ENCODE results near the gene FBXL5.

Gene FBXL5

GRCh38 chr4:15659768-15660570 is 4.8 kb upstream of the FBXL5 start:
- no peak overlapping the region for H2AFZ ChIP-seq (ENCODE audit: low read length)
- H3K9me2 ChIP-seq (replicated peaks; ENCODE audit: low read depth, low read length): no peaks in the 10 kb centered on the region
- H3K4me3 ChIP-seq (ENCODE audit: low read length, poor library complexity, severe bottlenecking): no peak overlapping the region
- peaks cover 12% of the 10 kb centered on the region; the same call in 1 of the 2 replicates for H3K79me2 ChIP-seq (ENCODE audit: insufficient read depth, low read length)
- no peaks in the 10 kb centered on the region for H3K27me3 ChIP-seq (ENCODE audit: insufficient read depth, low read length, poor library complexity, severe bottlenecking)
- H3F3A ChIP-seq (ENCODE audit: low read depth): no peaks in the 10 kb centered on the region
- no peaks in the 10 kb centered on the region for H4K20me1 ChIP-seq (ENCODE audit: insufficient read depth, low read length, poor library complexity, severe bottlenecking)
- peak overlapping the region; percentile 8 for H3K9ac ChIP-seq (ENCODE audit: low read depth, low read length, poor library complexity, severe bottlenecking)
- H3K4me1 ChIP-seq (ENCODE audit: insufficient read depth, low read length, poor library complexity, severe bottlenecking): peaks cover 28% of the 10 kb centered on the region
- H3K36me3 ChIP-seq (ENCODE audit: insufficient read depth, low read length): no peaks in the 10 kb centered on the region
- no peaks in the 10 kb centered on the region for H3K9me3 ChIP-seq (ENCODE audit: insufficient read depth, low read depth, low read length)
- TF ChIP-seq EZH2phosphoT487 (IDR thresholded peaks at IDR 0.05; ENCODE audit: borderline replicate concordance): no peak
- TF ChIP-seq, protein P1, sequence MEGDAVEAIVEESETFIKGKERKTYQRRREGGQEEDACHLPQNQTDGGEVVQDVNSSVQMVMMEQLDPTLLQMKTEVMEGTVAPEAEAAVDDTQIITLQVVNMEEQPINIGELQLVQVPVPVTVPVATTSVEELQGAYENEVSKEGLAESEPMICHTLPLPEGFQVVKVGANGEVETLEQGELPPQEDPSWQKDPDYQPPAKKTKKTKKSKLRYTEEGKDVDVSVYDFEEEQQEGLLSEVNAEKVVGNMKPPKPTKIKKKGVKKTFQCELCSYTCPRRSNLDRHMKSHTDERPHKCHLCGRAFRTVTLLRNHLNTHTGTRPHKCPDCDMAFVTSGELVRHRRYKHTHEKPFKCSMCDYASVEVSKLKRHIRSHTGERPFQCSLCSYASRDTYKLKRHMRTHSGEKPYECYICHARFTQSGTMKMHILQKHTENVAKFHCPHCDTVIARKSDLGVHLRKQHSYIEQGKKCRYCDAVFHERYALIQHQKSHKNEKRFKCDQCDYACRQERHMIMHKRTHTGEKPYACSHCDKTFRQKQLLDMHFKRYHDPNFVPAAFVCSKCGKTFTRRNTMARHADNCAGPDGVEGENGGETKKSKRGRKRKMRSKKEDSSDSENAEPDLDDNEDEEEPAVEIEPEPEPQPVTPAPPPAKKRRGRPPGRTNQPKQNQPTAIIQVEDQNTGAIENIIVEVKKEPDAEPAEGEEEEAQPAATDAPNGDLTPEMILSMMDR (conservative IDR thresholded peaks at IDR 0.05; ENCODE audit: low read length): no peak
- no peak overlapping the region for H3K4me2 ChIP-seq (ENCODE audit: low read depth, low read length, poor library complexity, severe bottlenecking)

DNA sequence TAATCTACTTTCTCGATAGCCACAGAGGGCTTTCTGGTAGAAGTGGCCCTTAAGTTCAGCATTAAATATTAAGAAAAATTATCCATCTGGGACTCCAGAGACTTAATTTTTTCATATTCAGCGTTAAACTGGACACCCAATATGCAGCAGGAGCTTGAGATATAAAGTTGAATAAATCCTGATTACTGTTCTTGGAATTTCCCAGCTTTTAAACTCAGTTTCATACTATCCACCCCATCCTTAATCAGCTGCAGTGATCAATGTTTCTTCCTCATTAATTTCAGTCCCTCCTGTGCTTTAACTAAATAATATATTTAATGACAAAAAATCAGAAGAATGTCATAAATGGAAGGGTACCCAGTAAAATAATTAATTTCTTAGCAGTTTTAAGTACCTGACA is 3.6 kb upstream of the FBXL5 start:
- no peaks in the 10 kb centered on the region for H3K9me2 ChIP-seq (replicated peaks; ENCODE audit: low read depth, low read length)
- H3K9ac ChIP-seq (ENCODE audit: low read depth, low read length, poor library complexity, severe bottlenecking): no peak overlapping the region
- no peaks in the 10 kb centered on the region for H3F3A ChIP-seq (ENCODE audit: low read depth)
- H3K36me3 ChIP-seq (ENCODE audit: insufficient read depth, low read length): no peaks in the 10 kb centered on the region
- peaks cover 22% of the 10 kb centered on the region for H3K79me2 ChIP-seq (ENCODE audit: insufficient read depth, low read length)
- TF ChIP-seq, protein P1 (conservative IDR thresholded peaks at IDR 0.05; ENCODE audit: low read length): no peak
- no peak for TF ChIP-seq EZH2phosphoT487 (IDR thresholded peaks at IDR 0.05; ENCODE audit: borderline replicate concordance)
- peaks cover under 1% of the 10 kb centered on the region for H4K20me1 ChIP-seq (ENCODE audit: insufficient read depth, low read length, poor library complexity, severe bottlenecking)
- H3K4me3 ChIP-seq (ENCODE audit: low read length, poor library complexity, severe bottlenecking): no peak overlapping the region
- no peaks in the 10 kb centered on the region for H3K27me3 ChIP-seq (ENCODE audit: insufficient read depth, low read length, poor library complexity, severe bottlenecking)
- no peak overlapping the region for H2AFZ ChIP-seq (ENCODE audit: low read length)
- H3K9me3 ChIP-seq (ENCODE audit: insufficient read depth, low read depth, low read length): no peaks in the 10 kb centered on the region
- H3K4me2 ChIP-seq (ENCODE audit: low read depth, low read length, poor library complexity, severe bottlenecking): no peak overlapping the region
- peaks cover 25% of the 10 kb centered on the region for H3K4me1 ChIP-seq (ENCODE audit: insufficient read depth, low read length, poor library complexity, severe bottlenecking)

- no peak overlapping the region for H2AFZ ChIP-seq (ENCODE audit: low read length)
- H3K9me3 ChIP-seq (ENCODE audit: insufficient read depth, low read depth, low read length): no peaks in the 10 kb centered on the region
- peaks cover 27% of the 10 kb centered on the region for H3K79me2 ChIP-seq (ENCODE audit: insufficient read depth, low read length)
- peaks cover 5% of the 10 kb centered on the region for H4K20me1 ChIP-seq (ENCODE audit: insufficient read depth, low read length, poor library complexity, severe bottlenecking)
- no peaks in the 10 kb centered on the region for H3K27me3 ChIP-seq (ENCODE audit: insufficient read depth, low read length, poor library complexity, severe bottlenecking)
- H3K9ac ChIP-seq (ENCODE audit: low read depth, low read length, poor library complexity, severe bottlenecking): no peak overlapping the region
- TF ChIP-seq EZH2phosphoT487 (IDR thresholded peaks at IDR 0.05; ENCODE audit: borderline replicate concordance): no peak
- TF ChIP-seq, protein P1 (conservative IDR thresholded peaks at IDR 0.05; ENCODE audit: low read length): no peak
- H3K4me2 ChIP-seq (ENCODE audit: low read depth, low read length, poor library complexity, severe bottlenecking): no peak overlapping the region
- H3K9me2 ChIP-seq (replicated peaks; ENCODE audit: low read depth, low read length): no peaks in the 10 kb centered on the region
- no peak overlapping the region for H3K4me3 ChIP-seq (ENCODE audit: low read length, poor library complexity, severe bottlenecking)
- peaks cover 30% of the 10 kb centered on the region for H3K4me1 ChIP-seq (ENCODE audit: insufficient read depth, low read length, poor library complexity, severe bottlenecking)
- no peaks in the 10 kb centered on the region for H3F3A ChIP-seq (ENCODE audit: low read depth)
- H3K36me3 ChIP-seq (ENCODE audit: insufficient read depth, low read length): no peaks in the 10 kb centered on the region
Measured at GRCh38 chr4:15658136-15658770, 3.1 kb upstream of the FBXL5 start.
